ENCODE results near the gene GTF2H3.

DNA sequence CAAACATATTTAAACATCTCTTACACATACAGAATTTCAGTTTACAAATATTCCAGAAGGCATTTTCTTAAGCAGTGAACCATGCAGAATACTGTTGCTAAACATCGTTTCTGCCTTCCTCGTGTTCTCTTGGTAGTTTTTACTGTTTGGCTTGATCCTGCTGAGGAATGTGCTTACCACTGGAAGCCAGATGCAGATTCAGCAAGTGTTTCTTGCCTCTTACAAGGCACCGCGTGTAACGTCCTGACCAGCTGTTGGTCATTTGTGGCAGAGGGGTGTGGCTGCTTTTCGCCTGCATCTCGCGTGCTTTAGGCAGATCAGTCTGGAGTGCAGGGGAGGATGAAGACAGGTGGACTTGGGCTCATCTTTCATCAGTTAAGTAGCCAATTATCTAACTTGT lies 12.5 kb upstream of the GTF2H3 start:
- no peak for TF ChIP-seq FOXA1 (IDR thresholded peaks at IDR 0.05)
- TF ChIP-seq BHLHE40 (IDR thresholded peaks at IDR 0.05; ENCODE audit: borderline replicate concordance) = no peak
- TF ChIP-seq ARNT (IDR thresholded peaks at IDR 0.05) = no peak
- TF ChIP-seq SP1 (IDR thresholded peaks at IDR 0.05) = no peak
- TF ChIP-seq ELF4 (IDR thresholded peaks at IDR 0.05) = no peak
- TF ChIP-seq LEF1 (IDR thresholded peaks at IDR 0.05; ENCODE audit: borderline replicate concordance) = no peak
- no peak for TF ChIP-seq SUZ12 (IDR thresholded peaks at IDR 0.05)
- no peak for TF ChIP-seq NFRKB (IDR thresholded peaks at IDR 0.05)
- TF ChIP-seq L3MBTL2 (conservative IDR thresholded peaks at IDR 0.05) = no peak
- TF ChIP-seq FOXK2 (IDR thresholded peaks at IDR 0.05) = no peak
- no peak for TF ChIP-seq HDGF (IDR thresholded peaks at IDR 0.05; ENCODE audit: borderline replicate concordance)
- no peak for TF ChIP-seq TARDBP (IDR thresholded peaks at IDR 0.05)
- TF ChIP-seq ZNF384 (IDR thresholded peaks at IDR 0.05) = no peak
- TF ChIP-seq CTBP1 (IDR thresholded peaks at IDR 0.05; ENCODE audit: borderline replicate concordance) = no peak
